Astrocyte of the spinal cord (primary cell): ENCODE results near the gene CERS1.

Experiments used
- DNase-seq: peaks from one replicate; pipeline ENCODE4 v3.0.0; 2011; ENCODE audit warnings: low read depth, low spot score
- H3K4me3 ChIP-seq: 2 replicates; pipeline ENCODE4 v1.5.1; 2011; ENCODE audit warnings: low read depth, mild to moderate bottlenecking, low read length, moderate library complexity
- CTCF ChIP-seq: IDR thresholded peaks from 2 replicates; pipeline ENCODE4 v1.5.1; 2012; ENCODE audit warnings: low read depth, mild to moderate bottlenecking, low read length, inconsistent platforms
- in situ Hi-C: cut with HindIII; loops from 2 replicates; pipeline ENCODE4 v1.10.0; 2017; ENCODE audit warnings: low sequenced_read_pairs

The CERS1 gene

GRCh38 chr19:18865973-18866799 is 29.8 kb downstream of the CERS1 start:
- H3K4me3 ChIP-seq = no peak overlapping the region
- in situ Hi-C loops = no loop called here
- peak; percentile 92 for TF ChIP-seq CTCF
- DNase-seq = peak; percentile 48

- no peak for DNase-seq
- no peak overlapping the region for H3K4me3 ChIP-seq
- in situ Hi-C loops = no loop called here
- no peak for TF ChIP-seq CTCF
Observed at GRCh38 chr19:18865106-18865972, 30.6 kb downstream of the CERS1 start.

- DNase-seq = no peak
- in situ Hi-C loops = no loop called here
- H3K4me3 ChIP-seq = no peak overlapping the region
- no peak for TF ChIP-seq CTCF
Observed at GRCh38 chr19:18863843-18864362, 32.1 kb downstream of the CERS1 start.

- no peak for DNase-seq
- in situ Hi-C loops = no loop called here
- H3K4me3 ChIP-seq = no peak overlapping the region
- TF ChIP-seq CTCF = no peak
Observed at GRCh38 chr19:18862976-18863842, 32.7 kb downstream of the CERS1 start.

GRCh38 chr19:18861917-18862316 is 34.0 kb downstream of the CERS1 start:
- no peak overlapping the region for H3K4me3 ChIP-seq
- in situ Hi-C loops = no loop called here
- no peak for TF ChIP-seq CTCF

GRCh38 chr19:18861235-18861634 is 34.7 kb downstream of the CERS1 start:
- DNase-seq = no peak
- no peak for TF ChIP-seq CTCF
- in situ Hi-C loops = no loop called here
- H3K4me3 ChIP-seq = no peak overlapping the region

More at GRCh38 chr19:18861917-18862316, 34.0 kb downstream of the CERS1 start:
- DNase-seq = no peak
